SU-DHL-6 (cell line): ENCODE results near the gene CELF3.

Experiments
- H2AFZ ChIP-seq: fragments of 200-600 bp; sonication (generic); 2 replicates; pipeline ENCODE4 v1.6.1; 2014; ENCODE audit warnings: low read depth, mild to moderate bottlenecking, moderate library complexity, mixed read lengths, antibody characterized with exemption, low read length; ENCODE audit not compliant: severe bottlenecking
- H3F3A ChIP-seq: fragments of 200-600 bp; shearing (Covaris generic); 2 replicates; pipeline ENCODE4 v1.6.0; 2016; ENCODE audit warnings: antibody characterized with exemption, mild to moderate bottlenecking; ENCODE audit not compliant: insufficient read depth
- H3K27ac ChIP-seq: fragments of 200-600 bp; sonication (generic); 2 replicates; pipeline ENCODE4 v1.5.1; 2016; ENCODE audit warnings: low read depth, mild to moderate bottlenecking, low read length, moderate library complexity, mixed read lengths
- H3K27me3 ChIP-seq: fragments of 200-600 bp; sonication (generic), shearing (Covaris generic); 2 replicates; pipeline ENCODE4 v1.6.0; 2014; ENCODE audit warnings: mild to moderate bottlenecking, low read length
- H3K36me3 ChIP-seq: fragments of 200-600 bp; sonication (generic); 2 replicates; pipeline ENCODE4 v1.6.1; 2014; ENCODE audit warnings: mild to moderate bottlenecking, low read length, mixed read lengths
- H3K4me2 ChIP-seq: fragments of 300-600, 200-600 bp; shearing (Covaris generic), sonication (generic); 2 replicates; pipeline ENCODE4 v1.6.0; 2014; ENCODE audit warnings: low read length, low read depth, mild to moderate bottlenecking; ENCODE audit not compliant: poor library complexity, severe bottlenecking
- H3K4me3 ChIP-seq: fragments of 200-600 bp; sonication (generic); 2 replicates; pipeline ENCODE4 v1.5.1; 2014; ENCODE audit warnings: antibody characterized with exemption, low read length, mild to moderate bottlenecking, mixed read lengths; ENCODE audit not compliant: insufficient read depth, poor library complexity, severe bottlenecking
- H3K79me2 ChIP-seq: fragments of 200-600 bp; sonication (generic); 2 replicates; pipeline ENCODE4 v1.6.1; 2014; ENCODE audit warnings: mild to moderate bottlenecking, low read length, moderate library complexity; ENCODE audit not compliant: insufficient read depth
- H3K9ac ChIP-seq: fragments of 200-600 bp; sonication (generic); 2 replicates; pipeline ENCODE4 v1.7.0; 2014; ENCODE audit warnings: mild to moderate bottlenecking, low read length
- H3K9me2 ChIP-seq: fragments of 200-600 bp; sonication (generic); replicated peaks from 2 replicates; pipeline ENCODE4 v1.6.1; 2014; ENCODE audit warnings: low read length; ENCODE audit not compliant: insufficient read depth
- H3K9me3 ChIP-seq: fragments of 200-600 bp; sonication (generic); 2 replicates; pipeline ENCODE4 v1.6.1; 2014; ENCODE audit warnings: low read length, mixed read lengths; ENCODE audit not compliant: insufficient read depth
- H4K20me1 ChIP-seq: fragments of 200-600 bp; sonication (generic); 2 replicates; pipeline ENCODE4 v1.6.1; 2014; ENCODE audit warnings: low read depth, mild to moderate bottlenecking, antibody characterized with exemption, low read length, moderate library complexity, mixed read lengths
- EZH2phosphoT487 ChIP-seq: fragments of 200-600 bp; sonication (generic), shearing (Covaris generic); conservative IDR thresholded peaks from 2 replicates; pipeline ENCODE4 v1.6.1; 2018; ENCODE audit warnings: mild to moderate bottlenecking, antibody characterized with exemption, low read length, moderate library complexity, mixed read lengths
- TF ChIP-seq, protein P1 (sequence below): fragments of 200-600 bp; sonication (generic); IDR thresholded peaks from one replicate; pipeline ENCODE4 v1.5.1; 2017; ENCODE audit warnings: antibody characterized with exemption, mild to moderate bottlenecking, low read length, moderate library complexity; ENCODE audit not compliant: insufficient read depth, poor library complexity, severe bottlenecking

Gene CELF3

DNA sequence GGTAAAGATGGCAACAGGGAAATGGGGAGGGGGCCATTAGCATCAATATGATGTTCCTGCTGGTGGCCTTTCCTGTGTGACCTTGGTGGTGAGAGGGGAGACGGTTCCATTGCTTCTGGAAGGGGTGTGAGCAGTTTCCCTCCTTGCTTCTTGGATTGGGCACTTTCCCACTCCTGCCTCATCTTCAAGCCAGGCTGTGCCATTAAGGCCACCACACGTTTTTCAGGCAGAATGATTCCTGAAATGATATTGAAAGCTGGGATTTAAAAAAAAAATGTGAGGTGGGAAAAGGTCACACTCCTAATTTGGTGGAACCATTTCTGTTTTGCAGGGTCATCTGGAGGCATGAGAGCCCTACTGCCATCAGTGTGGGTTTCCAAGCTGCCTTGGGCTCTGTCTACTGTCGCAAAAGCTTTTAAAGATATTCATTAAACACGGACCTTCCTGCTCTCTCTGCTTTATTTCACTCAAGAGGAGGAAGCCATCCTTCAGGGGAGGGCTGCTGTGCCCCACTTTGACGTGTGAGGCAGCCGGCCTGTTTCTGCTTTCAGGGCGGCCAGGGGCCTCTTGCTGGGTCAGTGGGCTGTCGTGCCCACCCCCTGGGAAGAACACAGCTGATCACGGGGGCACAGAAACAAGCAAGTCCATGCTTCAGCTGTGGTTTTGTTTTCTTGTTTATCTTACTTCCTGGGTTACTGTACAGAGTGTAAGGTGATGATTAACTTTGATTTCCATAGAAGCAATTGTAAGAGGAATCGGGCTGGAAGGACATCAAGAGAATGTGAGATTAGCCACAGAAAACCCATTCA lies 12.8 kb upstream of the CELF3 start:
- no peak overlapping the region for H2AFZ ChIP-seq

DNA sequence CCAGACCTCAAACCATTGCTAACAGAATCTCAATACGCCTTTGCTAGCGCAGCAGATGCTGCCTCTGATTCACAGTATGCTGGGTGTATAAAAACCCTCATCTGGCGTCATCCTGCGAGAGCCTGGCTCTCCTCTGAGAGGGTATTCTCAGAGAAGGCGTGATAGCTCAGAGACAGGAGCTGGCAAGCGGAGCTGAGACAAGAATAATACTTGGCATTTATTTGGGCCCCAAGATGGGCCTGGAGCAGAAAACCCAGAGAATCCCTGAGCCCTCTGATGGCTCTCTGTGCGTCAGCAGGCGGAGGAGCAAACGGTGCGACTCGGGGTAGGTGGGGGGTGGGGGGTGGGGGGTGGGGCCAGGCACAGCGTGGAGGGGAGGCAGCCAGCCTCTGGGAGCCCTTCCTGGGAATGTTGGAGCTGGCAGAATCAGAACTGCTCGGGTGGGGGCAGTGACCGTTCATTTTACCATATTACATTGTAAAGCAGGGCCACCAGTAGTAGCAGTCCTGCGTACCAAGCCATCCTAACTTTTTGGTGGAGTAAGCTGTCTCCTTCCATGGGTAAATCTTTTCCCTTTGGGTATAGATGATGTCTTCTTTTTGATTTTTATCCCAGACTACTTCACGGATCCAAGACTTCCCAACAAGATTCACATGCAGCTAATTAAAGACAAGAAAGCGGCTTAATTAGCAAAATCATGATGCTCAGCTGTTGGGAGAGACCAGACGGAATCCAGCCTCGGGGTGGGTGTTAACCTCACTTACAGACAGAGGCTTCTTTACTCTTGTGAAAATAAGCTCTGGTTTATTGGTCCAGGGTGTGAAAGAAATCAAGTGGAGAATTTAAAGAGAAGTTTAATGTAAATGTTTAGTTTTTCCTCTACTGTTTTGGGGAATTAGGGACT lies 11.8 kb upstream of the CELF3 start:
- Histone ChIP-seq H3K4me3 (no peak overlapping the region), H3K36me3 (no peaks in the 10 kb centered on the region), H3K79me2 (no peaks in the 10 kb centered on the region), H3K4me2 (no peak overlapping the region), H3K9me2 (no peaks in the 10 kb centered on the region), H3K27ac (no peak overlapping the region), H3K9me3 (no peaks in the 10 kb centered on the region), H3K9ac (no peak overlapping the region), H2AFZ (no peak overlapping the region), H3F3A (no peaks in the 10 kb centered on the region), H3K27me3 (no peaks in the 10 kb centered on the region), H4K20me1 (no peaks in the 10 kb centered on the region)
- TF ChIP-seq, protein P1, sequence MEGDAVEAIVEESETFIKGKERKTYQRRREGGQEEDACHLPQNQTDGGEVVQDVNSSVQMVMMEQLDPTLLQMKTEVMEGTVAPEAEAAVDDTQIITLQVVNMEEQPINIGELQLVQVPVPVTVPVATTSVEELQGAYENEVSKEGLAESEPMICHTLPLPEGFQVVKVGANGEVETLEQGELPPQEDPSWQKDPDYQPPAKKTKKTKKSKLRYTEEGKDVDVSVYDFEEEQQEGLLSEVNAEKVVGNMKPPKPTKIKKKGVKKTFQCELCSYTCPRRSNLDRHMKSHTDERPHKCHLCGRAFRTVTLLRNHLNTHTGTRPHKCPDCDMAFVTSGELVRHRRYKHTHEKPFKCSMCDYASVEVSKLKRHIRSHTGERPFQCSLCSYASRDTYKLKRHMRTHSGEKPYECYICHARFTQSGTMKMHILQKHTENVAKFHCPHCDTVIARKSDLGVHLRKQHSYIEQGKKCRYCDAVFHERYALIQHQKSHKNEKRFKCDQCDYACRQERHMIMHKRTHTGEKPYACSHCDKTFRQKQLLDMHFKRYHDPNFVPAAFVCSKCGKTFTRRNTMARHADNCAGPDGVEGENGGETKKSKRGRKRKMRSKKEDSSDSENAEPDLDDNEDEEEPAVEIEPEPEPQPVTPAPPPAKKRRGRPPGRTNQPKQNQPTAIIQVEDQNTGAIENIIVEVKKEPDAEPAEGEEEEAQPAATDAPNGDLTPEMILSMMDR, result no peak
- TF ChIP-seq EZH2phosphoT487, result no peak

More for the DNA sequence above, 12.8 kb upstream of the CELF3 start:
- Histone ChIP-seq H3K79me2 (no peaks in the 10 kb centered on the region), H3K9me2 (no peaks in the 10 kb centered on the region), H3K9me3 (no peaks in the 10 kb centered on the region), H3K36me3 (no peaks in the 10 kb centered on the region), H3F3A (no peaks in the 10 kb centered on the region), H3K27ac (no peak overlapping the region), H3K4me2 (no peak overlapping the region), H4K20me1 (no peaks in the 10 kb centered on the region), H3K27me3 (no peaks in the 10 kb centered on the region), H3K9ac (no peak overlapping the region), H3K4me3 (no peak overlapping the region)
- TF ChIP-seq EZH2phosphoT487, result no peak
- TF ChIP-seq, protein P1, result no peak

DNA sequence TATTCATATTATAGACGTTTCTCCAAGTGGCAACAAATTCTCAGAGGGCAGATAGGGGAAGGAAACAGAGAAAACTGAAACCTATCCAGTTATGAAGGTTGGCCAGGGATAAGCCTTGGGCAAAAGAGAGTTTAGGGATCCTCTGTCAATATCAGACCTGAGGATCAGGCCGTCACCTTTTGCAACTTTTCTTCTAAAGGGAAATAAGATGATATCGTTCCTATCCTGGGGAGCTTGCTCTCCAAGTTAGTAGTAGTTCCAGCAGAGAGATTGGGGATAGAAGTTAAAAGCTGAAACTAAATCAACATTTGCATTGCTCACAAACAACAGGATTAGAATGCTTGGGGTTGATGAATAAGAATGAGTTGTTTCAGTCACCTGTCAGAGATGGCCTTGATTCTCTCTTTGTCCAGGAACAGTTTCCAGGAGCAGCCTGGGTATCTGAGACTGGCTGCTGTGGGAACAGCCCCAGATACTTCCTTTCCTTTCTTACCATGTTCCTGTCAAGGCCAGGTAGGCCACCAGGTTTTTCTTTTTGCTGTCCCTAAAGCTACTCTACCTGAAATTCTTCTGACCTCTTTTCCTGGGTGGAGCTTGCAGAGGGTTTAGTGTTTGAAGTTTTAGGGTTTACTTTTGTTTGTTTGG lies 7.2 kb upstream of the CELF3 start:
- no peak overlapping the region for H3K9ac ChIP-seq
- no peak overlapping the region for H3K27ac ChIP-seq
- H4K20me1 ChIP-seq, result no peaks in the 10 kb centered on the region
- no peaks in the 10 kb centered on the region for H3K27me3 ChIP-seq
- no peaks in the 10 kb centered on the region for H3K79me2 ChIP-seq
- H3K9me2 ChIP-seq, result no peaks in the 10 kb centered on the region
- no peak overlapping the region for H2AFZ ChIP-seq
- H3K4me3 ChIP-seq, result no peak overlapping the region
- H3F3A ChIP-seq, result no peaks in the 10 kb centered on the region
- H3K36me3 ChIP-seq, result no peaks in the 10 kb centered on the region
- no peak overlapping the region for H3K4me2 ChIP-seq
- no peaks in the 10 kb centered on the region for H3K9me3 ChIP-seq
- TF ChIP-seq, protein P1, result no peak
- TF ChIP-seq EZH2phosphoT487, result no peak
